Central memory CD8-positive, alpha-beta T cell (primary cell): Measurements from ENCODE around the gene TCP11L1.
"Not testable (repeated sequence)": the region's sequence is repeated elsewhere in the genome, so short reads cannot be mapped to it uniquely, and the experiment has no call there.

Experiments
- ATAC-seq: fragments of 150-1000 bp; cut with Tn5 transposase; replicated peaks from 2 replicates; pipeline ENCODE4 v1.10.0; 2022; ENCODE audit warnings: mild to moderate bottlenecking, moderate FRiP score, moderate number of reproducible peaks; ENCODE audit not compliant: poor library complexity, severe bottlenecking; ENCODE audit errors: extremely low read depth
- DNase-seq, 2 donors: peaks; one replicate each; pipeline ENCODE4 v3.0.0; 2021; ENCODE audit warnings: low spot score in 2 of 2
- H3K27ac Mint-ChIP-seq: one replicate; pipeline ENCODE4 v1.8.0; 2022; ENCODE audit warnings: low read depth, mild to moderate bottlenecking, moderate library complexity, mixed read lengths
- H3K27me3 Mint-ChIP-seq: one replicate; pipeline ENCODE4 v1.8.0; 2022; ENCODE audit warnings: mixed read lengths
- H3K36me3 Mint-ChIP-seq: one replicate; pipeline ENCODE4 v1.8.0; 2022; ENCODE audit warnings: mild to moderate bottlenecking, moderate library complexity, mixed read lengths; ENCODE audit not compliant: insufficient read depth
- H3K4me1 Mint-ChIP-seq: one replicate; pipeline ENCODE4 v1.8.0; 2022; ENCODE audit warnings: mixed read lengths
- H3K4me3 Mint-ChIP-seq: one replicate; pipeline ENCODE4 v1.8.0; 2022; ENCODE audit warnings: mild to moderate bottlenecking, moderate library complexity, mixed read lengths
- H3K9me3 Mint-ChIP-seq: one replicate; pipeline ENCODE4 v1.8.0; 2022; ENCODE audit warnings: mixed read lengths

TCP11L1 gene

GRCh38 chr11:33040033-33040861 is 875 bp downstream of the TCP11L1 start:
- Mint-ChIP-seq H3K4me1 (peaks cover 12% of the 10 kb centered on the region), H3K36me3 (peaks cover 23% of the 10 kb centered on the region), H3K4me3 (peak overlapping the region; percentile 93), H3K27ac (peak overlapping the region; percentile 82), H3K9me3 (no peaks in the 10 kb centered on the region), H3K27me3 (peaks cover 4% of the 10 kb centered on the region)
- DNase-seq = peak in 1 of 2 donors; percentile 31
- ATAC-seq = peak; percentile 56

DNA sequence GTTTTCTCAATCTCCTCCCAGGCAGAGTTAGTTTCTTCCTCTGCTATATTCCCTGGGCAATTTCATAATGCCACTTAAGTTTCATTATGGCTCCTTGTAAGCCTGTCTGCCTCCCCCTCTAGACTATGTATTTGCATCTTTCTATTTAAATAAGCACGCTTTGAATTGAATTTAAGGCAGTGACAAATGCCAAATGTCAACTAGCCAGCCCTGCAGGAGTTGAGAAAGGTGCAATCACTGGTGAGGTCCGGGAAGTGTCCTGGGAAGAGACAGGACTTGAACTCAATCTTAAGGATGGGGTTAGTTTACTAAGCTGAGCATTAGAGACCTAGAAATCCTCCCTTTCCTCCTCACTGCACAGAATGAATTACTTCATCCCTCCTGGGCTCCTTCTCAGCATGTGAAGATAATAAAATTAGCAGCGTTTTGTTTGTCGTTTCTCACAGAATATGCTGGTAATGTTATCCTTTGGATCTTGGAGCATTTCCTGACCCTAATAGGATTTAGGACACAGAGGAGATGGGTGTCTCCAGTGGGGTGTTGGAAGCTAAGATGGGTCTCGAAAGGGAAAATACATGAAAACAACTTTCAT is 1.6 kb downstream of the TCP11L1 start:
- no peak for ATAC-seq
- no peaks in the 10 kb centered on the region for H3K27me3 Mint-ChIP-seq

GRCh38 chr11:33043221-33043830 is 4.0 kb downstream of the TCP11L1 start:
- H3K4me1 Mint-ChIP-seq = peaks cover 12% of the 10 kb centered on the region
- no peak overlapping the region for H3K27ac Mint-ChIP-seq

More for the DNA sequence above, 1.6 kb downstream of the TCP11L1 start:
- peak overlapping the region; percentile 93 for H3K4me3 Mint-ChIP-seq
- H3K9me3 Mint-ChIP-seq = no peaks in the 10 kb centered on the region
- peaks cover 27% of the 10 kb centered on the region for H3K36me3 Mint-ChIP-seq
- peak overlapping the region; percentile 82 for H3K27ac Mint-ChIP-seq
- DNase-seq = no peak
- H3K4me1 Mint-ChIP-seq = peaks cover 12% of the 10 kb centered on the region

DNA sequence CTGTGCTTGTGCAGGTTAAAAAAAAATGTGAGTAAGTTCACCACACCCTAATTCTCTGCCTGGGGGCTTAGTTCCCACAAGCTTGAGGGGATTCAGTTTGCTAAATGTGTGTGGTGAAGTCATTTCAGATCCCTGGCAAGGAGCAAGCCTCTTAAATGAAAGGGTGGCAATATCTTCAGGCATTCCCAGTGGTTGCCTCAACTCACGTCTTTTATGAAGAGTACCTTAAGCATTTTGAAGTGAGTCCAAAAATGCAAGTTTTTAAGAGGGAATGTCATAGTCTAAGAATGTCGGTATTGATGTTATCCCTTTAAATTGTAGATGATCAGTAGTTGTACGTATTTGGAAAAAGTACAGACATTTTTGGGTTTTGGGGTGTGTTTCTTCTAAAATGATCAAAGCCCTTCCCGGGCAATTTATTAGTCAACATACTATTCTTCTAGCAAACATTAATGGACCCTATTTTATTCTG is 4.9 kb downstream of the TCP11L1 start:
- DNase-seq = no peak
- H3K36me3 Mint-ChIP-seq = peaks cover 36% of the 10 kb centered on the region
- no peak overlapping the region for H3K4me3 Mint-ChIP-seq
- H3K27ac Mint-ChIP-seq = no peak overlapping the region
- no peaks in the 10 kb centered on the region for H3K27me3 Mint-ChIP-seq
- no peaks in the 10 kb centered on the region for H3K9me3 Mint-ChIP-seq
- H3K4me1 Mint-ChIP-seq = peaks cover 12% of the 10 kb centered on the region
- ATAC-seq = no peak

More at GRCh38 chr11:33043221-33043830, 4.0 kb downstream of the TCP11L1 start:
- ATAC-seq (no peak), DNase-seq (no peak)
- Mint-ChIP-seq H3K9me3 (no peaks in the 10 kb centered on the region), H3K36me3 (peaks cover 36% of the 10 kb centered on the region), H3K27me3 (no peaks in the 10 kb centered on the region), H3K4me3 (no peak overlapping the region)

GRCh38 chr11:33045551-33046255 is 6.3 kb downstream of the TCP11L1 start:
- ATAC-seq (no peak), DNase-seq (no peak)
- Mint-ChIP-seq H3K36me3 (peaks cover 31% of the 10 kb centered on the region), H3K9me3 (no peaks in the 10 kb centered on the region), H3K4me1 (peaks cover 6% of the 10 kb centered on the region), H3K27me3 (no peaks in the 10 kb centered on the region), H3K27ac (no peak overlapping the region), H3K4me3 (no peak overlapping the region)

DNA sequence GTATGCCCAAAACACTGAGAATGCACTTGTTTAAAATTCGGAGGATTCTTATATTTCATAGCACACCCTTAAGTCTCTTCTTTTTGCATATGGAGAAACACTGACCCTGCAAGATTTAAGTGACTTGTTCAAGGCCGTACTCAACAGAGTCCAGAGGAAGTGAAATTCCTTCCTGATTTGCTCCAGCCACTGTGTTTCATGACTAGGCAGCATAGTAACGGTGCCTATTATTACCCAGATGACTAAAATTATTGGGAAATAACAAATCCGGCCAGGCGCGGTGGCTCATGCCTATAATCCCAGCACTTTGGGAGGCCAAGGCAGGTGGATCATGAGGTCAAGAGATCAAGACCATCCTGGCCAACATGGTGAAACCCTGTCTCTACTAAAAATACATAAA is 9.3 kb downstream of the TCP11L1 start:
- ATAC-seq = not testable (repeated sequence)

DNA sequence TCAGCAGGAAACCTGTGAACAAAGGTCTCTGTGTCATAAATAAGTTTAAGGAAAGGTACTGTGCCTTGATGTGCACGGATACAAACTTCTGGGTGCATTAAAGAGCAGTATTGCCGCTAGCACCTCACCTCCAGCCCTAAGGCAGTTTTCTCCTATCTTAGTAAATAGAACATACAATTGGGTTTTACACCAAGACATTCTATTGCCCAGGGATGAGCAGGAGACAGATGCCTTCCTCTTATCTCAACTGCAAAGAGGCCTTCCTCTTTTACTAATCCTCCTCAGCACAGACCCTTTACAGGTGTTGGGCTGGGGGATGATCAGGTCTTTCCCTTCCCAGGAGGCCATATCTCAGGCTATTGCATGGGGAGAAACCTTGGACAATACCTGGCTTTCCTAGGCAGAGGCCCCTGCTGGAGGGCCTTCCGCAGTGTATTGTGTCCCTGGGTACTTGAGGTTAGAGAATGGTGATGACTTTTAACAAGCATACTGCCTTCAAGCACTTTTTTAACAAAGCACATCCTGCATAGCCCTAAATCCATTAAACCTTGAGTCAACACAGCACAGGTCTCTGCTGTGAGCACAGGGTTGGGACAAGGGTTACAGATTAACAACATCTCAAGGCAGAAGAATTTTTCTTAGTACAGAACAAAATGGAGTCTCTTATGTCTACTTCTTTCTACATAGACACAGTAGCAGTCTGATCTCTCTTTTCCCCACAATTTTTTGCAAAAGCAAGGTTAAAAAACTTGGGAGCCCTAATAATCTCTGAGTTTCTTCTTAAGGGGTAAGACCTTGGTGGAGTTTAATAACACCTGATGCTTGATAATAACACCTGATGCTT is 10.4 kb downstream of the TCP11L1 start:
- not testable (repeated sequence) for H3K9me3 Mint-ChIP-seq, H3K27me3 Mint-ChIP-seq, H3K27ac Mint-ChIP-seq, H3K4me3 Mint-ChIP-seq, DNase-seq, H3K4me1 Mint-ChIP-seq, ATAC-seq
- H3K36me3 Mint-ChIP-seq = peaks cover 30% of the 10 kb centered on the region

More for the DNA sequence above, 9.3 kb downstream of the TCP11L1 start:
- H3K36me3 Mint-ChIP-seq = peaks cover 30% of the 10 kb centered on the region
- H3K4me3 Mint-ChIP-seq, H3K27me3 Mint-ChIP-seq, H3K4me1 Mint-ChIP-seq, H3K27ac Mint-ChIP-seq, DNase-seq, H3K9me3 Mint-ChIP-seq: not testable (repeated sequence)

- no peaks in the 10 kb centered on the region for H3K9me3 Mint-ChIP-seq
- DNase-seq = no peak
- peaks cover 20% of the 10 kb centered on the region for H3K36me3 Mint-ChIP-seq
Measured at GRCh38 chr11:33052231-33052630, 12.9 kb downstream of the TCP11L1 start.

GRCh38 chr11:33055375-33055774 is 16.0 kb downstream of the TCP11L1 start:
- ATAC-seq = no peak
- DNase-seq = no peak
- H3K4me3 Mint-ChIP-seq = no peak overlapping the region
- no peak overlapping the region for H3K27ac Mint-ChIP-seq
- H3K9me3 Mint-ChIP-seq = no peaks in the 10 kb centered on the region
- H3K4me1 Mint-ChIP-seq = no peaks in the 10 kb centered on the region
- H3K36me3 Mint-ChIP-seq = peaks cover 25% of the 10 kb centered on the region
- H3K27me3 Mint-ChIP-seq = no peaks in the 10 kb centered on the region

More at GRCh38 chr11:33052231-33052630, 12.9 kb downstream of the TCP11L1 start:
- Mint-ChIP-seq H3K27me3 (no peaks in the 10 kb centered on the region), H3K4me1 (no peaks in the 10 kb centered on the region), H3K27ac (no peak overlapping the region), H3K4me3 (no peak overlapping the region)
- ATAC-seq = no peak

GRCh38 chr11:33057284-33057683 is 17.9 kb downstream of the TCP11L1 start:
- Mint-ChIP-seq H3K27me3 (no peaks in the 10 kb centered on the region), H3K36me3 (peaks cover 26% of the 10 kb centered on the region), H3K4me3 (no peak overlapping the region), H3K4me1 (no peaks in the 10 kb centered on the region), H3K27ac (no peak overlapping the region), H3K9me3 (no peaks in the 10 kb centered on the region)
- DNase-seq (no peak), ATAC-seq (no peak)

- peaks cover 31% of the 10 kb centered on the region for H3K36me3 Mint-ChIP-seq
- DNase-seq (no peak), ATAC-seq (no peak)
- no peak overlapping the region for H3K4me3 Mint-ChIP-seq
- peak overlapping the region; percentile 66 for H3K27ac Mint-ChIP-seq
- peaks cover 14% of the 10 kb centered on the region for H3K4me1 Mint-ChIP-seq
- no peaks in the 10 kb centered on the region for H3K9me3 Mint-ChIP-seq
- no peaks in the 10 kb centered on the region for H3K27me3 Mint-ChIP-seq
Measured at GRCh38 chr11:33059331-33060007, 20.1 kb downstream of the TCP11L1 start.
